ENCODE results near the gene DDX51.

DDX51 gene

DNA sequence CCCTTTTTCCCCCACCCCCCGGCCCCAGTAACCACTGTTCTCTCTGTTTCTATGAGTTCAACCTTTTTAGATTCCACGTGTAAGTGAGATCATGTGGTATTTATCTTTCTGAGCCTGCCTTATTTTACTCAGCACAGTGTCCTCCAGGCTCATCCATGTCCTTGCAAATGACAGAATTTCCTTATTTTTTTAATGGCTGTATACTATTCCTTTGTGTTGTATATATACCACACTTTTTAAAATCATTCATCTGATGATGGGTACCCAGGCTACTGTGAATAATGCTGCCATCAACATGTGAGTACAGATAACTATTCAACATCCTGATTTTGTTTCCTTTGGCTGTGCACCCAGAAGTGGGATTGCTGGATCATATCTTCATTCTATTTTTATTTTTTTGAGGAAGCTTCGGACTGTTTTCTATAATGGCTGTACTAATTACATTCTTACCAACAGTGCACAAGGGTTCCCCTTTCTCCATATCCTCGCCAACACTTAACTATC is 54.7 kb downstream of the DDX51 start:
- no peak for DNase-seq (ENCODE audit: extremely low read depth in 1 of 2, low read depth in 1 of 2)
